Neural cell (in vitro differentiated cells): ENCODE data around the gene BTRC. TPM values are rescaled to one million over a fixed set of nuclear protein-coding genes. Genes with fewer than 3 reads are reported as not detected.

Experiments used
- H2AFZ ChIP-seq: fragments of 200-600, 300-800 bp; sonication (generic), shearing (Covaris generic); 2 replicates; pipeline ENCODE4 v1.6.0; 2014; ENCODE audit warnings: low read depth, mild to moderate bottlenecking, antibody characterized with exemption, low read length, moderate library complexity
- H3F3A ChIP-seq: fragments of 200-600 bp; shearing (Covaris generic); 2 replicates; pipeline ENCODE4 v1.6.1; 2016; ENCODE audit warnings: mild to moderate bottlenecking, moderate library complexity, mixed read lengths, antibody characterized with exemption, low read length; ENCODE audit not compliant: insufficient read depth, poor library complexity, severe bottlenecking
- H3K27ac ChIP-seq: fragments of 200-600, 300-800 bp; sonication (generic), shearing (Covaris generic); 2 replicates; pipeline ENCODE4 v1.5.1; 2014; ENCODE audit warnings: mild to moderate bottlenecking, low read length, moderate library complexity
- H3K27me3 ChIP-seq: fragments of 300-800, 200-600 bp; sonication (generic), shearing (Covaris generic); 2 replicates; pipeline ENCODE4 v1.6.0; 2014; ENCODE audit warnings: mild to moderate bottlenecking, low read depth, low read length, moderate library complexity; ENCODE audit not compliant: insufficient read depth
- H3K36me3 ChIP-seq: fragments of 300-800, 200-600 bp; sonication (generic), shearing (Covaris generic); 2 replicates; pipeline ENCODE4 v1.5.1; 2014; ENCODE audit warnings: mild to moderate bottlenecking, antibody characterized with exemption, low read length, moderate library complexity; ENCODE audit not compliant: insufficient read depth
- H3K4me2 ChIP-seq: fragments of 300-800, 200-600 bp; sonication (generic), shearing (Covaris generic); 2 replicates; pipeline ENCODE4 v1.6.0; 2014; ENCODE audit warnings: mild to moderate bottlenecking, low read length
- H3K4me3 ChIP-seq: fragments of 300-800, 200-600 bp; sonication (generic), shearing (Covaris generic); 2 replicates; pipeline ENCODE4 v1.5.1; 2014; ENCODE audit warnings: mild to moderate bottlenecking, low read length, moderate library complexity
- H3K79me2 ChIP-seq: fragments of 200-600 bp; shearing (Covaris generic); replicated peaks from 2 replicates; pipeline ENCODE4 v1.6.0; 2014; ENCODE audit warnings: mild to moderate bottlenecking, low read length, moderate library complexity; ENCODE audit not compliant: insufficient read depth
- H3K9ac ChIP-seq: fragments of 300-800, 200-600 bp; sonication (generic), shearing (Covaris generic); 2 replicates; pipeline ENCODE4 v1.6.1; 2016; ENCODE audit warnings: mild to moderate bottlenecking, low read length, mixed read lengths
- H3K9me2 ChIP-seq: fragments of 200-600 bp; shearing (Covaris generic); 2 replicates; pipeline ENCODE4 v1.6.1; 2016; ENCODE audit warnings: mild to moderate bottlenecking, low read length, mixed read lengths; ENCODE audit not compliant: insufficient read depth
- H3K9me3 ChIP-seq: fragments of 200-600, 300-800 bp; sonication (generic), shearing (Covaris generic); 2 replicates; pipeline ENCODE4 v1.6.1; 2016; ENCODE audit warnings: mild to moderate bottlenecking, mixed run types, low read length, moderate library complexity, mixed read lengths
- H4K20me1 ChIP-seq: fragments of 200-600 bp; shearing (Covaris generic); 2 replicates; pipeline ENCODE4 v1.6.1; 2016; ENCODE audit warnings: mild to moderate bottlenecking, mixed run types; ENCODE audit not compliant: insufficient read depth
- EP300 ChIP-seq: fragments of 450-650 bp; conservative IDR thresholded peaks from 2 replicates; pipeline ENCODE4 v1.6.1; 2014; ENCODE audit warnings: antibody characterized with exemption, mild to moderate bottlenecking, moderate library complexity; ENCODE audit not compliant: poor library complexity, severe bottlenecking
- EZH2 ChIP-seq: fragments of 200-600, 300-800 bp; shearing (Covaris generic), sonication (generic); IDR thresholded peaks from 2 replicates; pipeline ENCODE4 v1.6.1; 2014; ENCODE audit warnings: antibody characterized with exemption, low read length, borderline replicate concordance, mild to moderate bottlenecking; ENCODE audit not compliant: insufficient read depth, poor library complexity, severe bottlenecking
- POLR2AphosphoS5 ChIP-seq: IDR thresholded peaks from 2 replicates; pipeline ENCODE4 v1.6.1; 2012
- RAD21 ChIP-seq: fragments of 450-650 bp; conservative IDR thresholded peaks from 2 replicates; pipeline ENCODE4 v1.6.1; 2014; ENCODE audit warnings: antibody characterized with exemption, mild to moderate bottlenecking, moderate library complexity
- polyA plus RNA-seq: library from polyadenylated mRNA; depleted of rRNA; stranded (reverse); fragments of >200 nt; gene quantifications from 2 replicates; pipeline ENCODE4 v1.2.3, GENCODE V29; 2014
- TF ChIP-seq, protein P1 (sequence below): fragments of 450-650 bp; IDR thresholded peaks from 2 replicates; pipeline ENCODE4 v1.5.1; 2014; ENCODE audit warnings: antibody characterized with exemption, mild to moderate bottlenecking, moderate library complexity; ENCODE audit not compliant: poor library complexity, severe bottlenecking
- TF ChIP-seq, protein P2 (sequence below): IDR thresholded peaks from 2 replicates; pipeline ENCODE4 v1.6.1; 2012; ENCODE audit warnings: borderline replicate concordance

Gene BTRC
- polyA plus RNA-seq, 1 donor from 2014 or later = 32.6 TPM

- H3K79me2 ChIP-seq = no peaks in the 10 kb centered on the region
- H3K27me3 ChIP-seq = no peaks in the 10 kb centered on the region
- no peaks in the 10 kb centered on the region for H3F3A ChIP-seq
- H3K9ac ChIP-seq = no peak overlapping the region
- H3K9me2 ChIP-seq = no peaks in the 10 kb centered on the region
- no peak overlapping the region for H3K4me2 ChIP-seq
- H2AFZ ChIP-seq = no peak overlapping the region
- H4K20me1 ChIP-seq = no peaks in the 10 kb centered on the region
- H3K27ac ChIP-seq = no peak overlapping the region
- H3K36me3 ChIP-seq = no peaks in the 10 kb centered on the region
- TF ChIP-seq, protein P1, sequence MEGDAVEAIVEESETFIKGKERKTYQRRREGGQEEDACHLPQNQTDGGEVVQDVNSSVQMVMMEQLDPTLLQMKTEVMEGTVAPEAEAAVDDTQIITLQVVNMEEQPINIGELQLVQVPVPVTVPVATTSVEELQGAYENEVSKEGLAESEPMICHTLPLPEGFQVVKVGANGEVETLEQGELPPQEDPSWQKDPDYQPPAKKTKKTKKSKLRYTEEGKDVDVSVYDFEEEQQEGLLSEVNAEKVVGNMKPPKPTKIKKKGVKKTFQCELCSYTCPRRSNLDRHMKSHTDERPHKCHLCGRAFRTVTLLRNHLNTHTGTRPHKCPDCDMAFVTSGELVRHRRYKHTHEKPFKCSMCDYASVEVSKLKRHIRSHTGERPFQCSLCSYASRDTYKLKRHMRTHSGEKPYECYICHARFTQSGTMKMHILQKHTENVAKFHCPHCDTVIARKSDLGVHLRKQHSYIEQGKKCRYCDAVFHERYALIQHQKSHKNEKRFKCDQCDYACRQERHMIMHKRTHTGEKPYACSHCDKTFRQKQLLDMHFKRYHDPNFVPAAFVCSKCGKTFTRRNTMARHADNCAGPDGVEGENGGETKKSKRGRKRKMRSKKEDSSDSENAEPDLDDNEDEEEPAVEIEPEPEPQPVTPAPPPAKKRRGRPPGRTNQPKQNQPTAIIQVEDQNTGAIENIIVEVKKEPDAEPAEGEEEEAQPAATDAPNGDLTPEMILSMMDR = no peak
- no peak for TF ChIP-seq RAD21
- no peak for TF ChIP-seq EZH2
- TF ChIP-seq EP300 = no peak
- TF ChIP-seq, protein P2, sequence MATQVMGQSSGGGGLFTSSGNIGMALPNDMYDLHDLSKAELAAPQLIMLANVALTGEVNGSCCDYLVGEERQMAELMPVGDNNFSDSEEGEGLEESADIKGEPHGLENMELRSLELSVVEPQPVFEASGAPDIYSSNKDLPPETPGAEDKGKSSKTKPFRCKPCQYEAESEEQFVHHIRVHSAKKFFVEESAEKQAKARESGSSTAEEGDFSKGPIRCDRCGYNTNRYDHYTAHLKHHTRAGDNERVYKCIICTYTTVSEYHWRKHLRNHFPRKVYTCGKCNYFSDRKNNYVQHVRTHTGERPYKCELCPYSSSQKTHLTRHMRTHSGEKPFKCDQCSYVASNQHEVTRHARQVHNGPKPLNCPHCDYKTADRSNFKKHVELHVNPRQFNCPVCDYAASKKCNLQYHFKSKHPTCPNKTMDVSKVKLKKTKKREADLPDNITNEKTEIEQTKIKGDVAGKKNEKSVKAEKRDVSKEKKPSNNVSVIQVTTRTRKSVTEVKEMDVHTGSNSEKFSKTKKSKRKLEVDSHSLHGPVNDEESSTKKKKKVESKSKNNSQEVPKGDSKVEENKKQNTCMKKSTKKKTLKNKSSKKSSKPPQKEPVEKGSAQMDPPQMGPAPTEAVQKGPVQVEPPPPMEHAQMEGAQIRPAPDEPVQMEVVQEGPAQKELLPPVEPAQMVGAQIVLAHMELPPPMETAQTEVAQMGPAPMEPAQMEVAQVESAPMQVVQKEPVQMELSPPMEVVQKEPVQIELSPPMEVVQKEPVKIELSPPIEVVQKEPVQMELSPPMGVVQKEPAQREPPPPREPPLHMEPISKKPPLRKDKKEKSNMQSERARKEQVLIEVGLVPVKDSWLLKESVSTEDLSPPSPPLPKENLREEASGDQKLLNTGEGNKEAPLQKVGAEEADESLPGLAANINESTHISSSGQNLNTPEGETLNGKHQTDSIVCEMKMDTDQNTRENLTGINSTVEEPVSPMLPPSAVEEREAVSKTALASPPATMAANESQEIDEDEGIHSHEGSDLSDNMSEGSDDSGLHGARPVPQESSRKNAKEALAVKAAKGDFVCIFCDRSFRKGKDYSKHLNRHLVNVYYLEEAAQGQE = no peak
- H3K4me3 ChIP-seq = no peak overlapping the region
- H3K9me3 ChIP-seq = no peaks in the 10 kb centered on the region
Observed at GRCh38 chr10:101577121-101577871, 223.3 kb downstream of the BTRC start.

- no peaks in the 10 kb centered on the region for H3K27me3 ChIP-seq
- no peaks in the 10 kb centered on the region for H3F3A ChIP-seq
- H3K9me2 ChIP-seq = no peaks in the 10 kb centered on the region
- H3K4me2 ChIP-seq = no peak overlapping the region
- H3K4me3 ChIP-seq = no peak overlapping the region
- H4K20me1 ChIP-seq = no peaks in the 10 kb centered on the region
- TF ChIP-seq RAD21 = no peak
- no peak for TF ChIP-seq POLR2AphosphoS5
- TF ChIP-seq, protein P1 = no peak
- no peaks in the 10 kb centered on the region for H3K36me3 ChIP-seq
- H3K79me2 ChIP-seq = no peaks in the 10 kb centered on the region
- H3K27ac ChIP-seq = no peak overlapping the region
- H3K9ac ChIP-seq = no peak overlapping the region
- no peaks in the 10 kb centered on the region for H3K9me3 ChIP-seq
- no peak overlapping the region for H2AFZ ChIP-seq
Observed at GRCh38 chr10:101578192-101578591, 224.2 kb downstream of the BTRC start.
